BLaER1 (cell line): ENCODE data around the gene LRCH4.
"Not testable (repeated sequence)": the region's sequence is repeated elsewhere in the genome, so short reads cannot be mapped to it uniquely, and the experiment has no call there.

Experiments used
- H3K27ac ChIP-seq: shearing (Covaris generic); formaldehyde crosslinking; 2 replicates; pipeline ENCODE4 v1.8.1; 2022
- H3K27me3 ChIP-seq: shearing (Covaris generic); formaldehyde crosslinking; 2 replicates; pipeline ENCODE4 v1.8.1; 2022
- H3K36me3 ChIP-seq: shearing (Covaris generic); formaldehyde crosslinking; 2 replicates; pipeline ENCODE4 v1.8.1; 2022
- H3K4me1 ChIP-seq: shearing (Covaris generic); formaldehyde crosslinking; 2 replicates; pipeline ENCODE4 v1.8.1; 2022
- H3K4me2 ChIP-seq: shearing (Covaris generic); formaldehyde crosslinking; 2 replicates; pipeline ENCODE4 v1.8.1; 2022
- H3K4me3 ChIP-seq: shearing (Covaris generic); formaldehyde crosslinking; 2 replicates; pipeline ENCODE4 v1.8.1; 2022
- H3K9ac ChIP-seq: shearing (Covaris generic); formaldehyde crosslinking; 2 replicates; pipeline ENCODE4 v1.8.1; 2022
- H3K9me3 ChIP-seq: shearing (Covaris generic); formaldehyde crosslinking; 2 replicates; pipeline ENCODE4 v1.8.1; 2022
- H4K20me1 ChIP-seq: shearing (Covaris generic); formaldehyde crosslinking; 2 replicates; pipeline ENCODE4 v1.8.1; 2022
- Cebpa-rat ChIP-seq: shearing (Covaris generic); IDR thresholded peaks from 2 replicates; pipeline ENCODE4 v1.8.1; 2022

The LRCH4 gene

GRCh38 chr7:100562195-100563099, 23.5 kb downstream of the LRCH4 start:
- no peaks in the 10 kb centered on the region for H3K9me3 ChIP-seq
- H3K9ac ChIP-seq = 0 out of 2 replicates have a peak overlapping the region, but pooled peaks have one; percentile 24
- no peak overlapping the region for H3K4me3 ChIP-seq
- H3K27ac ChIP-seq = no peak overlapping the region
- H3K4me2 ChIP-seq = no peak overlapping the region
- H3K36me3 ChIP-seq = peaks cover 25% of the 10 kb centered on the region
- H4K20me1 ChIP-seq = no peaks in the 10 kb centered on the region
- no peak for TF ChIP-seq Cebpa-rat
- no peaks in the 10 kb centered on the region for H3K27me3 ChIP-seq
- peaks cover 18% of the 10 kb centered on the region for H3K4me1 ChIP-seq

GRCh38 chr7:100561491-100562194, 24.3 kb downstream of the LRCH4 start:
- Histone ChIP-seq H3K4me3 (no peak overlapping the region), H3K4me1 (peaks cover 10% of the 10 kb centered on the region; the same call in 1 of the 2 replicates), H3K27me3 (no peaks in the 10 kb centered on the region), H3K36me3 (peaks cover 32% of the 10 kb centered on the region), H3K9ac (0 out of 2 replicates have a peak overlapping the region, but pooled peaks have one; percentile 24), H3K27ac (no peak overlapping the region), H4K20me1 (no peaks in the 10 kb centered on the region), H3K4me2 (no peak overlapping the region), H3K9me3 (no peaks in the 10 kb centered on the region)
- no peak for TF ChIP-seq Cebpa-rat

- Histone ChIP-seq H3K36me3 (peaks cover 57% of the 10 kb centered on the region), H3K4me3 (no peak overlapping the region), H4K20me1 (no peaks in the 10 kb centered on the region), H3K27me3 (no peaks in the 10 kb centered on the region), H3K4me2 (no peak overlapping the region), H3K9me3 (no peaks in the 10 kb centered on the region), H3K9ac (no peak overlapping the region), H3K4me1 (peaks cover 6% of the 10 kb centered on the region; the same call in 1 of the 2 replicates), H3K27ac (no peak overlapping the region)
- TF ChIP-seq Cebpa-rat = no peak
These were observed 26.8 kb downstream of the LRCH4 start for GRCh38 chr7:100559127-100559526.

GRCh38 chr7:100556541-100556940, 29.4 kb downstream of the LRCH4 start:
- Histone ChIP-seq H3K36me3 (peaks cover 63% of the 10 kb centered on the region), H3K9ac (no peak overlapping the region), H3K9me3 (no peaks in the 10 kb centered on the region), H3K4me1 (no peaks in the 10 kb centered on the region), H3K4me3 (no peak overlapping the region), H3K4me2 (no peak overlapping the region), H3K27ac (no peak overlapping the region), H4K20me1 (no peaks in the 10 kb centered on the region), H3K27me3 (no peaks in the 10 kb centered on the region)
- TF ChIP-seq Cebpa-rat = no peak

GRCh38 chr7:100555701-100556100, 30.2 kb downstream of the LRCH4 start:
- no peak overlapping the region for H3K9ac ChIP-seq

GRCh38 chr7:100553032-100553431, 32.9 kb downstream of the LRCH4 start:
- H3K27ac ChIP-seq = no peak overlapping the region
- H3K27me3 ChIP-seq = no peaks in the 10 kb centered on the region
- peaks cover 78% of the 10 kb centered on the region for H3K36me3 ChIP-seq
- no peaks in the 10 kb centered on the region for H3K9me3 ChIP-seq
- no peak overlapping the region for H3K4me2 ChIP-seq
- H4K20me1 ChIP-seq = no peaks in the 10 kb centered on the region
- no peak for TF ChIP-seq Cebpa-rat
- no peak overlapping the region for H3K4me3 ChIP-seq
- H3K9ac ChIP-seq = no peak overlapping the region
- H3K4me1 ChIP-seq = peaks cover 28% of the 10 kb centered on the region

More at GRCh38 chr7:100555701-100556100, 30.2 kb downstream of the LRCH4 start:
- H3K27ac ChIP-seq = no peak overlapping the region
- H3K27me3 ChIP-seq = no peaks in the 10 kb centered on the region
- no peak for TF ChIP-seq Cebpa-rat
- peaks cover under 1% of the 10 kb centered on the region for H3K4me1 ChIP-seq
- H3K36me3 ChIP-seq = peaks cover 68% of the 10 kb centered on the region
- H3K4me3 ChIP-seq = no peak overlapping the region
- no peak overlapping the region for H3K4me2 ChIP-seq
- H4K20me1 ChIP-seq = no peaks in the 10 kb centered on the region
- H3K9me3 ChIP-seq = no peaks in the 10 kb centered on the region

GRCh38 chr7:100552532-100552931, 33.4 kb downstream of the LRCH4 start:
- Histone ChIP-seq H3K4me3 (no peak overlapping the region), H3K27me3 (no peaks in the 10 kb centered on the region), H3K9me3 (no peaks in the 10 kb centered on the region), H3K27ac (no peak overlapping the region), H3K9ac (no peak overlapping the region), H3K4me2 (no peak overlapping the region), H3K36me3 (peaks cover 73% of the 10 kb centered on the region), H4K20me1 (no peaks in the 10 kb centered on the region), H3K4me1 (peaks cover 32% of the 10 kb centered on the region)
- no peak for TF ChIP-seq Cebpa-rat

- peaks cover 34% of the 10 kb centered on the region for H3K36me3 ChIP-seq
- H3K27me3 ChIP-seq, H4K20me1 ChIP-seq, H3K9me3 ChIP-seq, H3K4me3 ChIP-seq, H3K9ac ChIP-seq: not testable (repeated sequence)
- peaks cover 62% of the 10 kb centered on the region for H3K4me1 ChIP-seq
- H3K27ac ChIP-seq = peak overlapping the region; percentile 47; the same call in 1 of the 2 replicates
- H3K4me2 ChIP-seq = peak overlapping the region; percentile 83
These were observed 37.5 kb downstream of the LRCH4 start for GRCh38 chr7:100548446-100548845.

GRCh38 chr7:100547872-100548271, 38.1 kb downstream of the LRCH4 start:
- Histone ChIP-seq H3K4me2 (peak overlapping the region; percentile 83), H3K9me3 (no peaks in the 10 kb centered on the region), H4K20me1 (no peaks in the 10 kb centered on the region), H3K27me3 (no peaks in the 10 kb centered on the region), H3K36me3 (peaks cover 28% of the 10 kb centered on the region), H3K4me3 (no peak overlapping the region), H3K4me1 (peaks cover 62% of the 10 kb centered on the region), H3K27ac (peak overlapping the region; percentile 47), H3K9ac (no peak overlapping the region; the same call in 1 of the 2 replicates)
- no peak for TF ChIP-seq Cebpa-rat
